K562 (cell line): ENCODE results near the gene APOM. TPM values are rescaled to one million over a fixed set of nuclear protein-coding genes. Genes with fewer than 3 reads are reported as not detected.
A peak's percentile ranks its signal among the peaks of the same experiment; 100 is the strongest.

Experiments
- GABPB1 ChIP-seq: sonication (generic); formaldehyde crosslinking; IDR thresholded peaks from 2 replicates; pipeline ENCODE4 v1.8.0; 2022; ENCODE audit warnings: mild to moderate bottlenecking, missing genetic modification reagents
- GTF2F1 ChIP-seq: IDR thresholded peaks from 2 replicates; pipeline ENCODE4 v1.6.1; 2011; ENCODE audit warnings: low read depth, low read length, improper control_type of control experiment
- IRF2 ChIP-seq: sonication (generic); formaldehyde crosslinking; IDR thresholded peaks from 2 replicates; pipeline ENCODE4 v1.8.1; 2022; ENCODE audit warnings: mild to moderate bottlenecking, missing genetic modification reagents
- MYNN ChIP-seq, 2 experiments: sonication (generic); formaldehyde crosslinking in 1 of 2; IDR thresholded peaks; 2 replicates each; pipeline versions ENCODE4 v1.5.0 to v1.6.1; 2016 to 2020; ENCODE audit warnings: antibody characterized with exemption in 1 of 2, missing genetic modification reagents in 1 of 2
- NKRF ChIP-seq: fragments of 450-650 bp; IDR thresholded peaks from 2 replicates; pipeline ENCODE4 v1.6.1; 2016; ENCODE audit warnings: borderline replicate concordance
- POLR2AphosphoS5 ChIP-seq: IDR thresholded peaks from 2 replicates; pipeline ENCODE4 v1.6.1; 2011; ENCODE audit warnings: mild to moderate bottlenecking, low read depth, low read length, moderate library complexity; ENCODE audit not compliant: control insufficient read depth, insufficient read depth
- RHOXF2B ChIP-seq: fragments of 250-450 bp; sonication (Bioruptor Pico); conservative IDR thresholded peaks from 2 replicates; pipeline ENCODE4 v1.5.1; 2021
- SMARCE1 ChIP-seq: fragments of 450-650 bp; IDR thresholded peaks from 2 replicates; pipeline ENCODE4 v1.7.1; 2016; ENCODE audit warnings: mild to moderate bottlenecking
- SNIP1 ChIP-seq: fragments of 450-650 bp; IDR thresholded peaks from 2 replicates; pipeline ENCODE4 v1.7.1; 2017; ENCODE audit warnings: low read depth, mild to moderate bottlenecking
- TCF7 ChIP-seq: sonication (generic); IDR thresholded peaks from 2 replicates; pipeline ENCODE4 v1.6.1; 2016; ENCODE audit warnings: antibody characterized with exemption, borderline replicate concordance
- TFE3 ChIP-seq: fragments of 450-650 bp; formaldehyde crosslinking; IDR thresholded peaks from 2 replicates; pipeline ENCODE4 v1.4.0; 2020; ENCODE audit warnings: mild to moderate bottlenecking, mixed read lengths
- ZBTB33 ChIP-seq: sonication (generic); formaldehyde crosslinking; IDR thresholded peaks from 2 replicates; pipeline ENCODE4 v1.8.1; 2023; ENCODE audit warnings: mild to moderate bottlenecking, missing genetic modification reagents
- ZFP30 ChIP-seq: fragments of 250-450 bp; sonication (Bioruptor Pico); IDR thresholded peaks from 2 replicates; pipeline ENCODE4 v1.8.0; 2022; ENCODE audit warnings: moderate library complexity, mild to moderate bottlenecking, inconsistent platforms, borderline replicate concordance
- ZKSCAN3 ChIP-seq: fragments of 250-450 bp; sonication (Bioruptor Pico); IDR thresholded peaks from 2 replicates; pipeline ENCODE4 v1.4.0; 2020
- ZNF263 ChIP-seq: sonication (generic); formaldehyde crosslinking; IDR thresholded peaks from 2 replicates; pipeline ENCODE4 v1.8.0; 2022; ENCODE audit warnings: mild to moderate bottlenecking, missing genetic modification reagents, borderline replicate concordance
- ZNF280A ChIP-seq: fragments of 450-650 bp; IDR thresholded peaks from 2 replicates; pipeline ENCODE4 v1.6.1; 2018; ENCODE audit warnings: mild to moderate bottlenecking, low read depth; ENCODE audit not compliant: partially characterized antibody
- ZNF507 ChIP-seq: conservative IDR thresholded peaks from 2 replicates; pipeline ENCODE4 v1.6.1; 2017; ENCODE audit warnings: missing genetic modification characterization, missing compliant biosample characterization
- ZNF764 ChIP-seq: fragments of 250-450 bp; sonication (Bioruptor Pico); IDR thresholded peaks from 2 replicates; pipeline ENCODE4 v1.4.0; 2020; ENCODE audit warnings: low read depth, mild to moderate bottlenecking, moderate library complexity
- polyA plus RNA-seq, 8 experiments: library from polyadenylated mRNA; depleted of rRNA in 4 of 8; stranded (reverse) in 5 of 8; unstranded in 3 of 8; fragments of >200 nt; fragmentation: Nextera tagmentation in 2 of 8; fragmentation: Illumina TruSeq in 1 of 8; extraction: Ambion mirVana in 2 of 8; extraction: Trizol in 1 of 8; gene quantifications; 2 replicates each; pipeline versions ENCODE4 v1.2.1 to v1.2.3, GENCODE V29; 2011 to 2014; ENCODE audit warnings: inconsistent platforms in 1 of 8, missing spikeins in 1 of 8
- total RNA-seq, 7 experiments: library from RNA; depleted of rRNA in 6 of 7; stranded (reverse); fragments of >200 nt in 6 of 7; fragmentation: Illumina TruSeq in 2 of 7; extraction: Trizol in 2 of 7; gene quantifications; 2 replicates each; pipeline versions ENCODE4 v1.2.1 to v1.2.3, GENCODE V29; 2011 to 2021; ENCODE audit warnings: low replicate concordance in 1 of 7

APOM gene
- total and polyA plus RNA-seq, 9 of the 15 experiments (the other 6 are each of a cell fraction or from before 2014, with no cell fraction given): 5.7 to 24.3 (median 10.4) TPM

- TF ChIP-seq ZNF280A (no peak), NKRF (peak; percentile 83), ZNF507 (tag) (no peak), SMARCE1 (peak; percentile 41; the same call in 1 of the 2 replicates), MYNN (IDR thresholded peaks at IDR 0.05) (no peak; the same call in 1 of the 2 replicates), MYNN (CRISPR knock-in tag; IDR thresholded peaks at IDR 0.05) (no peak), RHOXF2B (no peak), ZFP30 (peak; percentile 76; the same call in 1 of the 2 replicates), ZBTB33 (CRISPR knock-in tag) (0 out of 2 replicates have a peak, but pooled peaks have one; percentile 5), POLR2AphosphoS5 (no peak), ZKSCAN3 (CRISPR knock-in tag) (no peak), TCF7 (no peak), IRF2 (CRISPR knock-in tag) (no peak), ZNF263 (CRISPR knock-in tag) (peak; percentile 82), TFE3 (no peak), GTF2F1 (no peak), GABPB1 (CRISPR knock-in tag) (peak; percentile 31; the same call in 1 of the 2 replicates), ZNF764 (CRISPR knock-in tag) (no peak), SNIP1 (no peak)
Observed at GRCh38 chr6:31659649-31660380, 4.1 kb downstream of the APOM start (continued).
